OCI-LY7 (cell line): Measurements from ENCODE around the gene ANKMY1. TPM values are rescaled to one million over a fixed set of nuclear protein-coding genes. Genes with fewer than 3 reads are reported as not detected.

Experiments used
- BruUV-seq: library from RNA; stranded (reverse); fragments of 400-500 nt; replicated peaks from 2 replicates; lab custom pipeline; 2021; lab: Mats Ljungman, UMichigan
- CTCF ChIA-PET: fragments of 300-600 bp; sonication (Branson Sonifier 250); formaldehyde crosslinking; loops from one replicate; lab custom pipeline; 2022; ENCODE audit warnings: antibody characterized with exemption; ENCODE audit not compliant: unreplicated experiment; lab: Charles Lee
- POLR2A ChIA-PET: fragments of 300-600 bp; sonication (Branson Sonifier 250); formaldehyde crosslinking; loops from one replicate; lab custom pipeline; 2022; ENCODE audit warnings: antibody characterized with exemption; lab: Charles Lee
- DNase-seq: peaks from one replicate; pipeline ENCODE4 v3.0.0-alpha.2; 2015; ENCODE audit warnings: low spot score
- H2AFZ ChIP-seq: fragments of 200-600 bp; sonication (generic), shearing (Covaris generic); 2 replicates; pipeline ENCODE4 v1.6.1; 2014; ENCODE audit warnings: mild to moderate bottlenecking, antibody characterized with exemption, low read length, moderate library complexity
- H3K27ac ChIP-seq: fragments of 200-600 bp; sonication (generic); 2 replicates; pipeline ENCODE4 v1.5.1; 2014; ENCODE audit warnings: mixed run types, low read depth, mild to moderate bottlenecking, moderate library complexity, low read length, inconsistent platforms; ENCODE audit not compliant: poor library complexity, severe bottlenecking
- H3K36me3 ChIP-seq: fragments of 200-600 bp; sonication (generic); 2 replicates; pipeline ENCODE4 v1.6.1; 2014; ENCODE audit warnings: mild to moderate bottlenecking, antibody characterized with exemption, low read length, moderate library complexity, mixed read lengths; ENCODE audit not compliant: insufficient read depth
- H3K4me1 ChIP-seq: fragments of 200-600 bp; sonication (generic); 2 replicates; pipeline ENCODE4 v1.5.1; 2014; ENCODE audit warnings: mild to moderate bottlenecking, low read length; ENCODE audit not compliant: insufficient read depth, poor library complexity, severe bottlenecking
- H3K4me2 ChIP-seq: fragments of 200-600 bp; sonication (generic); 2 replicates; pipeline ENCODE4 v1.6.1; 2014; ENCODE audit warnings: mild to moderate bottlenecking, low read length
- H3K4me3 ChIP-seq: fragments of 200-600 bp; sonication (generic); 2 replicates; pipeline ENCODE4 v1.5.1; 2014; ENCODE audit warnings: mild to moderate bottlenecking, low read depth, low read length; ENCODE audit not compliant: poor library complexity, severe bottlenecking
- H3K79me2 ChIP-seq: fragments of 200-600 bp; sonication (generic); 2 replicates; pipeline ENCODE4 v1.6.1; 2016; ENCODE audit warnings: low read depth, mild to moderate bottlenecking, low read length, moderate library complexity, mixed read lengths; ENCODE audit not compliant: insufficient read depth
- H3K9me2 ChIP-seq: fragments of 200-600 bp; sonication (generic); 2 replicates; pipeline ENCODE4 v1.6.1; 2016; ENCODE audit warnings: mild to moderate bottlenecking, low read length, mixed read lengths; ENCODE audit not compliant: insufficient read depth
- H3K9me3 ChIP-seq: fragments of 200-600 bp; sonication (generic); 2 replicates; pipeline ENCODE4 v1.6.1; 2014; ENCODE audit warnings: mild to moderate bottlenecking, mixed run types, low read length, mixed read lengths
- H4K20me1 ChIP-seq: fragments of 200-600 bp; sonication (generic); 2 replicates; pipeline ENCODE4 v1.6.1; 2014; ENCODE audit warnings: mild to moderate bottlenecking, antibody characterized with exemption, low read length, moderate library complexity, mixed read lengths; ENCODE audit not compliant: insufficient read depth
- EZH2phosphoT487 ChIP-seq: fragments of 200-600 bp; sonication (generic); IDR thresholded peaks from 2 replicates; pipeline ENCODE4 v1.6.1; 2018; ENCODE audit warnings: low read depth, borderline replicate concordance, mild to moderate bottlenecking, mixed run types, antibody characterized with exemption, low read length, moderate library complexity, mixed read lengths
- intact Hi-C: fragments of 100-400 bp; cut with micrococcal nuclease; formaldehyde crosslinking; loops from one replicate; pipeline ENCODE4 v1.10.0; 2022; ENCODE audit not compliant: unreplicated experiment
- total RNA-seq, 2 experiments: library from RNA; depleted of rRNA in 1 of 2; stranded (reverse); fragments of >200 nt in 1 of 2; shearing (Covaris generic) in 1 of 2; gene quantifications; 2 replicates each; pipeline ENCODE4 v1.2.3, GENCODE V29; 2014 to 2022
- TF ChIP-seq, protein P1 (sequence below): fragments of 200-600 bp; sonication (generic); conservative IDR thresholded peaks from 2 replicates; pipeline ENCODE4 v1.5.1; 2014; ENCODE audit warnings: mild to moderate bottlenecking, antibody characterized with exemption, low read length, moderate library complexity, mixed read lengths

ANKMY1 gene
- total RNA-seq, 2 experiments from 2014 or later = 30.6 to 65.9 TPM

DNA sequence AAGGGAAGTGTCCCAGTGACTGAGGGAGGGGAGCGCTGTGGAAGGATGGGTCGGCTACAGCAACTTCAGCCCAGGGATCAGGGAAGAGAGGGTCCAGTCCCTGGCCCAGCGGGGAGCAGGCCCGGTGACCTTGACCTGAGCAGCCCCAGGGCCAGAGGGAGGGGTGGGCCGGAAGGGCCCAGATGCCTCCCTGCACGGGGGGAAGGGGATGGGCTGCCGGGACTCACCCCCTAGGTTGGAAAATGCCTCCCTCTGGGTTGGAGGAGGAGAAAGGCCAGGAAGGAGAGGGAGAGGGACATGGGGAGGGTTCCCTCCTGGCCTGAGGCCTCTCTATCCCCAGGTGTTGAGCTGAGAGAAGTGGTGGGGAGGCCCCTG is 102.5 kb downstream of the ANKMY1 start:
- Histone ChIP-seq H3K9me3 (no peaks in the 10 kb centered on the region), H4K20me1 (no peaks in the 10 kb centered on the region), H3K36me3 (no peaks in the 10 kb centered on the region), H3K4me1 (no peaks in the 10 kb centered on the region), H3K4me3 (no peak overlapping the region), H3K9me2 (no peaks in the 10 kb centered on the region), H3K27ac (no peak overlapping the region), H3K79me2 (no peaks in the 10 kb centered on the region), H2AFZ (no peak overlapping the region), H3K4me2 (no peak overlapping the region)
- no peak for DNase-seq
- POLR2A ChIA-PET = no interaction called here
- CTCF ChIA-PET = no interaction called here
- intact Hi-C loops = no loop called here
- BruUV-seq = no TSS peak
- TF ChIP-seq, protein P1, sequence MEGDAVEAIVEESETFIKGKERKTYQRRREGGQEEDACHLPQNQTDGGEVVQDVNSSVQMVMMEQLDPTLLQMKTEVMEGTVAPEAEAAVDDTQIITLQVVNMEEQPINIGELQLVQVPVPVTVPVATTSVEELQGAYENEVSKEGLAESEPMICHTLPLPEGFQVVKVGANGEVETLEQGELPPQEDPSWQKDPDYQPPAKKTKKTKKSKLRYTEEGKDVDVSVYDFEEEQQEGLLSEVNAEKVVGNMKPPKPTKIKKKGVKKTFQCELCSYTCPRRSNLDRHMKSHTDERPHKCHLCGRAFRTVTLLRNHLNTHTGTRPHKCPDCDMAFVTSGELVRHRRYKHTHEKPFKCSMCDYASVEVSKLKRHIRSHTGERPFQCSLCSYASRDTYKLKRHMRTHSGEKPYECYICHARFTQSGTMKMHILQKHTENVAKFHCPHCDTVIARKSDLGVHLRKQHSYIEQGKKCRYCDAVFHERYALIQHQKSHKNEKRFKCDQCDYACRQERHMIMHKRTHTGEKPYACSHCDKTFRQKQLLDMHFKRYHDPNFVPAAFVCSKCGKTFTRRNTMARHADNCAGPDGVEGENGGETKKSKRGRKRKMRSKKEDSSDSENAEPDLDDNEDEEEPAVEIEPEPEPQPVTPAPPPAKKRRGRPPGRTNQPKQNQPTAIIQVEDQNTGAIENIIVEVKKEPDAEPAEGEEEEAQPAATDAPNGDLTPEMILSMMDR = no peak
- no peak for TF ChIP-seq EZH2phosphoT487

DNA sequence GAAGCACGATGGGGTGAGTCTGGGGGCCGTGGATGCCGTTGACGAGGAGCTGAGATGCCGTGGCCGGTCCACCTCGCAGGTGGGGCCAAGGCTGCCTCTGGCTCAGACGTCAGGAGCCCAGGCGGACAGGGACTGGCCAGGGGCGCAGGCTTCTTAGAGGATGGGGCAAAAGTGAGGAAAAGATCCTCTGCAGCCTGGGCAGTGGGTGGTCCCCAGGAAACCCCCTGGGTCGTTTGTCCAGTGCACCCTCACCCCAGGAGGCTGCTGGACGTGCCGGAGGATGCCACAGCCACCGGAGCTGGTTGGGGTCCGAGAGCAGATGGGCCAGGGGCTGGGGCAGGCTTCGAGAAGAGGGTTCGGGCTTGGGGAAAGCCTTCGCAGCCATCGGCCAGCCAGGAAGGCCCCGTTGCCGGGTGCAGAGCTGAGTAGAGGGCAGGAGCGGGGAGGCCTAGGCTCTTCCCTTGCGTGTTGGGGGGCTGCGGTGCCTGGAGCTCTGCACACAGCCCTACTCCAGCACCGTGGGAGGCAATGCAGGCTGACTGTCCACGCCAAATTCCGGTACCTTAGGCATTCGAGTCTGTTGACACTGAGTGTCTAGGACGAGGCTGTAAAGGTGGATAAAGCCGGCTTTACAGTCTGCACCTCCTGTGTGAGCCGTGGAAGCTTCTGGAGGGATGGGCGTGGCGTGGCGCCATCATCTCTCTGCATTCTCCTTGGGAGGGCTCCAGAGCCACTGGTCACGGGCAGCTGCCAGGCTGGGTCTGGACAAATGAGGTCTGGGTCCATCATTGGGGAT is 103.5 kb downstream of the ANKMY1 start:
- Histone ChIP-seq H3K4me1 (no peaks in the 10 kb centered on the region), H3K4me3 (no peak overlapping the region), H2AFZ (no peak overlapping the region), H3K4me2 (no peak overlapping the region), H3K9me2 (no peaks in the 10 kb centered on the region), H3K36me3 (no peaks in the 10 kb centered on the region), H3K9me3 (no peaks in the 10 kb centered on the region), H3K27ac (no peak overlapping the region), H4K20me1 (no peaks in the 10 kb centered on the region), H3K79me2 (no peaks in the 10 kb centered on the region)
- ChIA-PET POLR2A (no interaction called here), CTCF (interaction anchor here (0.6 kb wide), 1 partner anchor 140 kb away, joined by 3 read pairs; no protein-coding TSS in a partner anchor)
- no peak for TF ChIP-seq EZH2phosphoT487
- TF ChIP-seq, protein P1 = no peak
- intact Hi-C loops = no loop called here
- BruUV-seq = no TSS peak
- DNase-seq = no peak

DNA sequence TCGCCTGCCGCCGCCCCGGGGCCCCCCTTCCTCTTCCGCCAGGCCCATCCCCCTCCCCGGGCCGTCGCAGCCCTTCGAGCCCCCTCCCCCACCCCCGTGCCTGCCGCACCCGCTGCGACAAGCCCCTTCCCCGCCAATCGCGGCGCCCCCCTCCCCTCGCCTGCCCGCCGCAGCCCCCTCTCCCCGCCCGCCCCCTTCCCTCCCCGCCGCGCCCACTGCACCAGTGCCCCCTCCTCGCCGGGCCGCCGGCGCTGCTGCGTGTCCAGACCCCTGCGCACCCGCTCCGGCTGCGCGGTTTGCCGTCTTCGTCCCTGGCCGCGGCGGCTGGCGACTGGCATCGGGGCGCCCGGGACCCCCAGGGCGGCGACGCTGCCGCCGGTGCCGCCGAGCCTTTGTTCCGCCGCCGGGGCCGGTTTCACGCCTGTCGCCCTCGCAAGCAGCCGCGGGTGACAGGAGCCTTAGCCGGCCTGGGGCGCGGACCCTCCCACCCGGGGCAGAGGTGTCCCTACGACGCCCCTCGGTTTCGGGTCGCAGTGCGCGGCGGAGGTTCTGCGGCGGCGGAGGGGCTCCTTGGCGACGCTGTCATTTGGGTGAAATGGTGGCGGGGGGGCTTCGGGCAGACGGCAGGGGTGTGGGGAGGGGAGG is 104.2 kb downstream of the ANKMY1 start:
- Histone ChIP-seq H3K4me1 (no peaks in the 10 kb centered on the region), H3K4me3 (no peak overlapping the region), H3K4me2 (no peak overlapping the region), H2AFZ (no peak overlapping the region), H3K9me3 (no peaks in the 10 kb centered on the region), H3K36me3 (no peaks in the 10 kb centered on the region), H3K27ac (no peak overlapping the region), H3K9me2 (no peaks in the 10 kb centered on the region), H3K79me2 (no peaks in the 10 kb centered on the region), H4K20me1 (no peaks in the 10 kb centered on the region)
- BruUV-seq = no TSS peak
- ChIA-PET CTCF (no interaction called here), POLR2A (no interaction called here)
- no peak for DNase-seq
- TF ChIP-seq EZH2phosphoT487 = no peak
- TF ChIP-seq, protein P1 = no peak
- intact Hi-C loops = no loop called here
